Activated T-cell treated with anti-CD3 and anti-CD28 coated beads, Interleukin-2, amount 50 U/mL, for 4 hours (primary cell): Measurements from ENCODE around the gene CALCOCO2. TPM values are rescaled to one million over a fixed set of nuclear protein-coding genes. Genes with fewer than 3 reads are reported as not detected.

ENCODE experiments used
- ATAC-seq, 2 donors: fragments of 200-7000 bp; cut with Tn5 transposase; one replicate each; pipeline ENCODE4 v1.10.0; 2021
- DNase-seq: peaks from one replicate; pipeline ENCODE4 v3.0.0-alpha.2; 2020
- H3K27me3 Mint-ChIP-seq: one replicate; pipeline ENCODE4 v1.8.0; 2021; ENCODE audit warnings: low read depth, mixed read lengths
- H3K36me3 Mint-ChIP-seq: one replicate; pipeline ENCODE4 v1.8.0; 2022; ENCODE audit warnings: mixed read lengths; ENCODE audit not compliant: insufficient read depth
- H3K4me1 Mint-ChIP-seq: one replicate; pipeline ENCODE4 v1.8.0; 2021; ENCODE audit warnings: low read depth, mixed read lengths
- H3K4me3 Mint-ChIP-seq: one replicate; pipeline ENCODE4 v1.8.0; 2021; ENCODE audit warnings: mild to moderate bottlenecking, moderate library complexity, mixed read lengths
- H3K9me3 Mint-ChIP-seq: one replicate; pipeline ENCODE4 v1.8.0; 2021; ENCODE audit warnings: mixed read lengths
- total RNA-seq, 3 donors: library from RNA; stranded (reverse); gene quantifications; one replicate each; pipeline ENCODE4 v1.2.1, GENCODE V29; 2021

Gene CALCOCO2
- total RNA-seq, 3 donors from 2014 or later = 34.0 to 45.5 (median 34.3) TPM

DNA sequence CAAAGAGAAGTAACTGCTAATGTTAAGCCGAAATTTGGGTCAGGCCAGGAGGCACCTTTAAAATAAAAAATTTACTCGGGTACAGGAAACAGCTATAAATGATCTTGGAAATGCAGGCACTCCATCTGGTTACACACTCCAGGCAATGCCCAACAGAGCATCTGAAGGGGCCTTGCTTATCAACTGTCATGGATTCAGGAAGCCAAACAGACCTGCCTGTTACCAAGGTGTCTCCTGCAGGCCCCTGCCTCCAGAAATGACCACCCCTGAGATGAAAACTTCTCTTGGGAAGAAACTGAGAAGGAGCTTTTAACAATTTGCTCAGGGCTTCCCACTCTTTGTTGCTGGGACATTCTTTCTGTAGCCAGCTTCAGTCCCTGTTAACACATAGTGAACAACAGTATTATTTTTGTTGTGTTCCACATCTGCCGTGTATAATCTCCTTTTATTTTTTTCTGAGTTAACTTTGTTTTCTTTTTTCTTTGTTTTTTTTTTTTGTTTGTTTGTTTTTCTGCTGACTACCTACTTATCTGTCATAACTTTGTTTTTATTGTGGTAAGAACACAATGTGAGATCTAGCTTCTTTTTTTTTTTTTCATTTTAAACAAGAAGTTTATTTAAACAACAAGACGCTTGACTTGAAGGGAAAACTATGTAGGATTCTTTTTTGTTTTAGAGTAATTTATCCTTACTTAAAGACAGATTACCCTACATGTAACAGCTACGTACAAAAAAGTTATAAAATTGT, 43.0 kb downstream of the CALCOCO2 start:
- Mint-ChIP-seq H3K36me3 (no peaks in the 10 kb centered on the region), H3K27me3 (no peaks in the 10 kb centered on the region), H3K4me3 (no peak overlapping the region), H3K9me3 (no peaks in the 10 kb centered on the region), H3K4me1 (no peaks in the 10 kb centered on the region)
- DNase-seq = no peak
- ATAC-seq = no peak

DNA sequence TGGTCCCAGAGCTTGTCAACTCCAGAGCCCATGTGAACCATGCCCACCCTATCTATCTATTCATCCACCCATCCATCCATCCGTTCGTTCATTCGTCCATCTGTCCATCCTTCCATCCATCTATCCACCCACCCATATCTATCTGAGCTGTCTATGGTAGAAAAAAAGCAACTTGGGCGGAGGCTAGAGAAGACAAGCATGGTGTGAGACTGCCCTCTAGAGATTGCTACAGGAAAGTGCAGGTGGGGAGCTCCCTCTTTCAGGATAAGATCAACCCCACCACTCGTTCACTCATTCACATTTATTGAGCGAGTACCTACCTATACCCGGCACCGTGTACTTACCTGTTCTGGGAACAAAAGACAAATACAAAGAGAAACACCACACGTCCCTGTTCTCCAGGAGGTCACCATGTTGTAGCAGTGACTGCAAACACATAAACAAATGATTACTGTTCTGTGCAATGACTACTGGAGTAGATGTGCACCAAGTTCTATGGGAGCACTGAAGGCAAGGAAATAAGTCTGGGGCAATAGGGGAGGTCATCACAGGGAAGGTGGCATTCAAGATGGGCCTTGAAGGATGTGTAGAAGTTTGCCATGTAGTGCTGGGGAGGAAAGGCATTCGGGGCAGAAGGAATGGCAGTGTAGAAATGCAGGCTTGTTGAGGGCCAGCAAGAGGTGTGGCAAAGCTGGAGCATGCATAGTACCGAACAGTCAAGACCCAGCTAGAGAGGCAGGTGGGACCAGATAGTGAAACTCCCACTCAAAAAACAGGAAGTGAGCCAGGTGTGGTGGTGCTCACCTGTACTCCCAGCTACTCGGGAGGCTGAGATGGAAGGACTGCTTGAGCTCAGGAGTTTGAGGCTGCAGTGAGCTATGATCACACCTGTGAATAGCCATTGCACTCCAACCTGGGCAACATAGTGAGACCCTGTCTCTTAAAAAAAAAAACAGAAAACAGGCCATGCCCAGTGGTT, 48.4 kb downstream of the CALCOCO2 start:
- no peaks in the 10 kb centered on the region for H3K9me3 Mint-ChIP-seq
- DNase-seq (peak; percentile 48), ATAC-seq (peak; percentile 80 to 94)
- no peak overlapping the region for H3K4me3 Mint-ChIP-seq
- H3K36me3 Mint-ChIP-seq = no peaks in the 10 kb centered on the region
- H3K4me1 Mint-ChIP-seq = no peaks in the 10 kb centered on the region
- H3K27me3 Mint-ChIP-seq = no peaks in the 10 kb centered on the region

DNA sequence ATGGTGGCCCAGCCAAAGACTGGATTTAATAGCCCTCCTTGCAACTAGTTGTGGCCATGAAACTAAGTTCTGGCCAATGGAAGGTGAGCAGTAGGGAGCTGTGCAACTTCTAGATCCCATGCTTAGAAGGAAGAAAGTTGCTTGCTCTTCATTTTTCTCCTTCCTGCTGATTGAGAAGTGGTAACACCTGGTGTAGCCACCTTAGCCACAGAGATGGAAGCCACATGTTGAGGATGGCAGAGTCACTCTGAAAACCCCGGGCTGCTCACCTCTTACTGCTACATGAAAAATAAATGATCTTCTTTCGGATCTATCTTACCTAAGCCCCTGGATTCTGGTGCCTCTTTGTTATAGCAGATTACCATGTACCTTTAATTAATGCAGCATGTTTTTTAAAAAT, 51.4 kb downstream of the CALCOCO2 start:
- ATAC-seq (no peak), DNase-seq (no peak)
- no peaks in the 10 kb centered on the region for H3K9me3 Mint-ChIP-seq
- H3K27me3 Mint-ChIP-seq = no peaks in the 10 kb centered on the region
- no peaks in the 10 kb centered on the region for H3K4me1 Mint-ChIP-seq
- H3K36me3 Mint-ChIP-seq = no peaks in the 10 kb centered on the region
- no peak overlapping the region for H3K4me3 Mint-ChIP-seq

DNA sequence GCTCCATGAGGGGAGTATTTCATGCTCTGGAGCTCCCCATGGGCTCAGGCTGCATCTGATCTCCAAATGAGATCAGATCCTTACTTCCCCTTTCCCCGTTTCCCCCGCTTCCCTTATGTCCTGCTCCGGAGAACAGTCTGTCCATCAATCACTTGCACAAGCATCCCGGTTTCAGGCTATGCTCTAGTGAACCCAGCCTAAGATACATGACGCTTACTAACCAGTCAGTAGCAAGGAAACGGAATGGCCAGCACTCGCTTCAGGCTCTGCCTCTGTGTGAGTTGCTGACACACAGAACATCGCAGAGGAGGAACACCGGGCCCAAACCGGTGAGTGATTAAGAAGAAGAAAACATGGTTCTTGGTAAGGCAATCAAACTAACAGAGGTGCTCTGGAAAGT, 52.3 kb downstream of the CALCOCO2 start:
- Mint-ChIP-seq H3K9me3 (no peaks in the 10 kb centered on the region), H3K27me3 (no peaks in the 10 kb centered on the region), H3K4me3 (no peak overlapping the region), H3K4me1 (no peaks in the 10 kb centered on the region), H3K36me3 (no peaks in the 10 kb centered on the region)
- ATAC-seq (no peak), DNase-seq (no peak)

GRCh38 chr17:48890086-48890485, 59.3 kb downstream of the CALCOCO2 start:
- DNase-seq (no peak), ATAC-seq (no peak)
- Mint-ChIP-seq H3K4me3 (no peak overlapping the region), H3K27me3 (no peaks in the 10 kb centered on the region), H3K36me3 (peaks cover 6% of the 10 kb centered on the region), H3K4me1 (peaks cover 24% of the 10 kb centered on the region), H3K9me3 (no peaks in the 10 kb centered on the region)

DNA sequence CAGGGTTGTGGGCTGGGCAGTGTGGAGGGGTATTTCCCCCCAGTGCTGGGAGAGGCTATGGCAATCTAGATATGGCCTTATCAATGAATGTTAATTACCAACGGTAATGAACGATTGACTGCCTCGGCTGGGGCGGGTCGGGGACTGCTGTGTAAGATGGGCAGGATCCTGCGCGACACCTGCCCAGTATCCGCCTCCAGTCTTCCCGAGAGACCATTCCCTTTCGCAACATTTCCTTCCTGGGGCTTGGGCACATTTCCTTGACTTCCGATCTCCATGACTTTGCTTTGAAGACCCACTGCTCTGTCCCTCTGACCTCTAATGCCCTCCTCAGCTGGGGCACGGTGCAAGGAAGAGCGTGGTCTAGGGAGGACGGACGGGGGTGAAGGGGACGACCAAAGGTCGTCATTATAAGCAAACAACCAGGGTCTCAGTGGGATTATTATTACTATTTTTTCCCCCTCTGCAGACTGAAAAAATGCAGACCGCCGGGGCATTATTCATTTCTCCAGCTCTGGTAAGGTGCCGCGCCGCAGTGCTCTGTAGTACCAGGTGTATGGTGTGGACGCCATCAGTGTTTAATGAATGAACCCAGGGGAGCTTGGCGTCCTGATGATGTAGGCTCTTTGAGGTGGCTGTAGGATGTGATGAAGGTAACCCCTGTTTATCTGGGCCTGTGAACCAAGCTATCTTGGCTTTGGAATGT, 62.3 kb downstream of the CALCOCO2 start:
- no peak for ATAC-seq
- Mint-ChIP-seq H3K27me3 (no peaks in the 10 kb centered on the region), H3K4me1 (peaks cover 24% of the 10 kb centered on the region), H3K4me3 (peak overlapping the region; percentile 99), H3K36me3 (peaks cover 19% of the 10 kb centered on the region), H3K9me3 (no peaks in the 10 kb centered on the region)
- DNase-seq = no peak

- Mint-ChIP-seq H3K36me3 (peaks cover 21% of the 10 kb centered on the region), H3K9me3 (no peaks in the 10 kb centered on the region), H3K4me3 (peak overlapping the region; percentile 99), H3K4me1 (peaks cover 24% of the 10 kb centered on the region), H3K27me3 (no peaks in the 10 kb centered on the region)
- ATAC-seq = no peak
- no peak for DNase-seq
Measured at GRCh38 chr17:48893646-48894508, 63.0 kb downstream of the CALCOCO2 start.

GRCh38 chr17:48894886-48895285, 64.1 kb downstream of the CALCOCO2 start:
- no peak for DNase-seq
- ATAC-seq = no peak
- Mint-ChIP-seq H3K36me3 (peaks cover 21% of the 10 kb centered on the region), H3K4me3 (no peak overlapping the region), H3K4me1 (peaks cover 24% of the 10 kb centered on the region), H3K27me3 (no peaks in the 10 kb centered on the region), H3K9me3 (no peaks in the 10 kb centered on the region)

DNA sequence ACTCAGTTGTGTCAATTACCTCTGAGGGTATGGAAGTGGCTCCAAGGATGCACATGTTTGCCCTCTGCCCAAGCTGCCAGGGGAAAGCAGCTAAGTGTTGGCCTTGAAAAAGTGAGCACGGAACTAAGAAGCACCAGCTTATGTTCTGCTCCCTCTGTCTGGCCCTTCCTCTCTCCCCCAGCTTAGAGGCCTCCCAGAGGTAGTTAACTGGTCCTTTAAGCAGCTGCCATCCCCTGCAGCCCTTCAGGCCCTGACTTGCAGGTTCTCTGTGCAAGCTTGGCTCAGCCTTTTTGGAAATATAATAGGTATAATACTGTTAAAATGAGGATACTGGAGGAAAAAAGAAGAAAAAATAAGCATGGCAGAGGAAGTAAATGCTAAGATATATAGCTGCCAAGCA, 70.4 kb downstream of the CALCOCO2 start:
- Mint-ChIP-seq H3K36me3 (peaks cover 7% of the 10 kb centered on the region), H3K4me3 (no peak overlapping the region), H3K9me3 (no peaks in the 10 kb centered on the region), H3K27me3 (no peaks in the 10 kb centered on the region), H3K4me1 (no peaks in the 10 kb centered on the region)
- no peak for ATAC-seq
- DNase-seq = no peak

GRCh38 chr17:48903401-48903800, 72.6 kb downstream of the CALCOCO2 start:
- DNase-seq (no peak), ATAC-seq (no peak)
- H3K9me3 Mint-ChIP-seq = no peaks in the 10 kb centered on the region
- peaks cover 5% of the 10 kb centered on the region for H3K4me1 Mint-ChIP-seq
- H3K36me3 Mint-ChIP-seq = no peaks in the 10 kb centered on the region
- no peak overlapping the region for H3K4me3 Mint-ChIP-seq
- no peaks in the 10 kb centered on the region for H3K27me3 Mint-ChIP-seq

DNA sequence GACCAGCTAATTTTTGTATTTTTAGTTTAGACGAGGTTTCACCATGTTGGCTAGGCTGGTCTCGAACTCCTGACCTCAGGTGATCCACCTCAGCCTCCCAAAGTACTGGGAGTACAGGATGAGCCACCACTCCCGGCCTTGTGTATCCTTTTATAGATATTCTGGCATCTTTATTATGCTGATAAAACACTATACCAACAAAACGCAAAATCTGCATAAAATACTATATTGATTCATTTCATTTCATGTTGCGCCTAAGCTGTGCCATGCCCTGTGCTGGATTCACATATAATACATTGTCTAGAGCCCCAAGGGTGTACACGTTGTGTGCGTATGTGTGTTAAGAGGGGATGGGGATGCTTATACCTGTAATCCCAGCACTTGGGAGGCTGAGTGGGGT, 73.6 kb downstream of the CALCOCO2 start:
- Mint-ChIP-seq H3K9me3 (no peaks in the 10 kb centered on the region), H3K4me3 (no peak overlapping the region), H3K36me3 (peaks cover 3% of the 10 kb centered on the region), H3K4me1 (peaks cover 7% of the 10 kb centered on the region), H3K27me3 (no peaks in the 10 kb centered on the region)
- ATAC-seq (no peak), DNase-seq (no peak)

GRCh38 chr17:48905987-48906515, 75.2 kb downstream of the CALCOCO2 start:
- no peak for DNase-seq
- Mint-ChIP-seq H3K9me3 (no peaks in the 10 kb centered on the region), H3K4me3 (peak overlapping the region; percentile 11), H3K4me1 (peaks cover 23% of the 10 kb centered on the region), H3K36me3 (peaks cover 12% of the 10 kb centered on the region), H3K27me3 (no peaks in the 10 kb centered on the region)
- ATAC-seq = no peak

DNA sequence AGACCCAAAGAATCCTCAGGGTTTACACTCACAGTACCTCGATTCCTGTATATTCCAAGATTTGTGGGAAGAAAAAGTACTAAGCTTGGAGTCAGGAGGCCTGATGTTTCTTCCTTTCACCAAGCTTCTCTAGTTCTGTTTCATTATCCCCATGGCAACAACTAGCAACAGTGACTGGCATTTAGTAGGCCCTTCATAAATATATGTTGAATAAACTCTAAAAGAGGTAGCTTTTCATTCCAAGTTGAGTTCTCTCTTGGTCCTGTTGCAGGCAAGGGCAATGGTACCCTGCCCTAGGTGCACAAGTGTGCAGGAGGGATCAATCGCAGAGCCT, 76.8 kb downstream of the CALCOCO2 start:
- DNase-seq = no peak
- Mint-ChIP-seq H3K27me3 (no peaks in the 10 kb centered on the region), H3K4me1 (peaks cover 40% of the 10 kb centered on the region), H3K9me3 (no peaks in the 10 kb centered on the region), H3K4me3 (peak overlapping the region; percentile 98), H3K36me3 (peaks cover 27% of the 10 kb centered on the region)
- peak in 1 of 2 donors; percentile 10 for ATAC-seq
